Lower lobe of right lung (tissue), 2 donors: ENCODE results near the gene ZNF37A. TPM values are rescaled to one million over a fixed set of nuclear protein-coding genes. Genes with fewer than 3 reads are reported as not detected.
"Not testable (repeated sequence)": the region's sequence is repeated elsewhere in the genome, so short reads cannot be mapped to it uniquely, and the experiment has no call there.

Experiments used
- ATAC-seq, 2 donors: fragments of 200-7000 bp; cut with Tn5 transposase; one replicate each; pipeline ENCODE4 v1.9.1; 2020 to 2022; ENCODE audit warnings: mild to moderate bottlenecking in 2 of 2, moderate library complexity in 2 of 2
- DNase-seq: peaks from one replicate; pipeline ENCODE4 v3.0.0-alpha.2; 2020
- H3K27ac ChIP-seq: fragments of 200-600 bp; one replicate; pipeline ENCODE4 v1.8.0; 2022
- H3K27me3 ChIP-seq: fragments of 200-600 bp; one replicate; pipeline ENCODE4 v1.8.0; 2022; ENCODE audit warnings: low read depth
- H3K36me3 ChIP-seq: fragments of 200-600 bp; one replicate; pipeline ENCODE4 v1.8.0; 2022; ENCODE audit warnings: mild to moderate bottlenecking
- H3K4me1 ChIP-seq: fragments of 200-600 bp; one replicate; pipeline ENCODE4 v1.8.0; 2022
- H3K4me3 ChIP-seq: fragments of 200-600 bp; one replicate; pipeline ENCODE4 v1.8.0; 2022; ENCODE audit warnings: mild to moderate bottlenecking
- H3K9me3 ChIP-seq: fragments of 200-600 bp; one replicate; pipeline ENCODE4 v1.8.0; 2022
- CTCF ChIP-seq: fragments of 200-600 bp; IDR thresholded peaks from one replicate; pipeline ENCODE4 v1.8.0; 2022; ENCODE audit warnings: antibody characterized with exemption, mild to moderate bottlenecking
- intact Hi-C: fragments of 100-400 bp; cut with DNase I; formaldehyde crosslinking; loops from one replicate; pipeline ENCODE4 v1.11.0; 2022
- total RNA-seq: library from RNA; stranded (reverse); fragmentation: NEBNext Ultra II Directional; extraction: Animal tissue kit (Norgen Biotek cat#: 25700); gene quantifications from one replicate; pipeline ENCODE4 v1.2.1, GENCODE V29; 2021
- donor health status: DM: no; HTN: yes; CAD: no; lungs with severe emphysema.

The ZNF37A gene
- total RNA-seq, 1 donor from 2014 or later = 16.6 TPM

- H3K27me3 ChIP-seq = no peaks in the 10 kb centered on the region
- no peak overlapping the region for H3K4me3 ChIP-seq
- ATAC-seq (no peak), DNase-seq (no peak)
- H3K9me3 ChIP-seq = peaks cover 5% of the 10 kb centered on the region
- TF ChIP-seq CTCF = no peak
- H3K36me3 ChIP-seq = no peaks in the 10 kb centered on the region
- no peak overlapping the region for H3K27ac ChIP-seq
- H3K4me1 ChIP-seq = no peaks in the 10 kb centered on the region
- intact Hi-C loops = no loop called here
Measured at GRCh38 chr10:38070501-38070900, 23.6 kb upstream of the ZNF37A start.

- intact Hi-C loops = no loop called here
- ATAC-seq = no peak
- H3K27ac ChIP-seq = no peak overlapping the region
Measured at GRCh38 chr10:38072552-38072951, 21.6 kb upstream of the ZNF37A start.

GRCh38 chr10:38076687-38077086 lies 17.4 kb upstream of the ZNF37A start:
- Histone ChIP-seq H3K27me3 (no peaks in the 10 kb centered on the region), H3K9me3 (no peaks in the 10 kb centered on the region), H3K4me3 (no peak overlapping the region), H3K4me1 (no peaks in the 10 kb centered on the region), H3K27ac (no peak overlapping the region), H3K36me3 (no peaks in the 10 kb centered on the region)
- intact Hi-C loops = no loop called here
- TF ChIP-seq CTCF = no peak
- DNase-seq = no peak
- ATAC-seq = no peak

More at GRCh38 chr10:38072552-38072951, 21.6 kb upstream of the ZNF37A start:
- TF ChIP-seq CTCF = no peak
- Histone ChIP-seq H3K4me3 (no peak overlapping the region), H3K36me3 (no peaks in the 10 kb centered on the region), H3K27me3 (no peaks in the 10 kb centered on the region), H3K4me1 (no peaks in the 10 kb centered on the region), H3K9me3 (no peaks in the 10 kb centered on the region)
- no peak for DNase-seq

GRCh38 chr10:38093318-38093717 lies 819 bp upstream of the ZNF37A start:
- H3K27ac ChIP-seq = peak overlapping the region; percentile 91
- intact Hi-C loops, H3K27me3 ChIP-seq, DNase-seq, ATAC-seq, H3K9me3 ChIP-seq: not testable (repeated sequence)
- peak overlapping the region; percentile 85 for H3K4me3 ChIP-seq
- peaks cover 26% of the 10 kb centered on the region for H3K36me3 ChIP-seq
- H3K4me1 ChIP-seq = peaks cover 13% of the 10 kb centered on the region

GRCh38 chr10:38093816-38094157 lies 350 bp upstream of the ZNF37A start:
- peaks cover 29% of the 10 kb centered on the region for H3K36me3 ChIP-seq
- peak; percentile 16 to 61 for ATAC-seq
- no peaks in the 10 kb centered on the region for H3K27me3 ChIP-seq
- peak overlapping the region; percentile 85 for H3K4me3 ChIP-seq
- no peak for DNase-seq
- TF ChIP-seq CTCF = no peak
- intact Hi-C loops = no loop called here
- H3K9me3 ChIP-seq = no peaks in the 10 kb centered on the region
- peaks cover 13% of the 10 kb centered on the region for H3K4me1 ChIP-seq
- peak overlapping the region; percentile 91 for H3K27ac ChIP-seq

- Histone ChIP-seq H3K4me3 (peak overlapping the region; percentile 85), H3K27me3 (no peaks in the 10 kb centered on the region), H3K36me3 (peaks cover 29% of the 10 kb centered on the region), H3K9me3 (peaks cover 2% of the 10 kb centered on the region), H3K4me1 (peaks cover 13% of the 10 kb centered on the region), H3K27ac (peak overlapping the region; percentile 91)
- TF ChIP-seq CTCF = no peak
- intact Hi-C loops = no loop called here
- DNase-seq (no peak), ATAC-seq (peak in 1 of 2 donors; percentile 1)
Measured at GRCh38 chr10:38094927-38095574, 914 bp downstream of the ZNF37A start.
